Measurements from ENCODE around the gene TSHZ1.

Gene TSHZ1

GRCh38 chr18:75209129-75209950 is 1.3 kb upstream of the TSHZ1 start, which contains the start of gene PTGR3:
Gene PTGR3 (minus strand): TSS chr18:75209139. CDS start chr18:75209058, 81 bp downstream.
- no peak for FAIRE-seq

GRCh38 chr18:75209951-75210258 is 692 bp upstream of the TSHZ1 start:
- no peak for FAIRE-seq

- FAIRE-seq, result no peak
Observed at GRCh38 chr18:75211002-75211621, 515 bp downstream of the TSHZ1 start.

- FAIRE-seq, result no peak
Observed at GRCh38 chr18:75211626-75211952, 992 bp downstream of the TSHZ1 start.

GRCh38 chr18:75211953-75212750 is 1.6 kb downstream of the TSHZ1 start:
- no peak for FAIRE-seq

GRCh38 chr18:75212751-75213090 is 2.1 kb downstream of the TSHZ1 start:
- FAIRE-seq, result no peak

- FAIRE-seq, result no peak
Observed at GRCh38 chr18:75213611-75214331, 3.2 kb downstream of the TSHZ1 start.

GRCh38 chr18:75214332-75214690 is 3.7 kb downstream of the TSHZ1 start:
- no peak for FAIRE-seq

- no peak for FAIRE-seq
Observed at GRCh38 chr18:75214766-75215510, 4.3 kb downstream of the TSHZ1 start.

- FAIRE-seq, result no peak
Observed at GRCh38 chr18:75215663-75216062, 5.1 kb downstream of the TSHZ1 start.

- FAIRE-seq, result no peak
Observed at GRCh38 chr18:75216212-75216910, 5.8 kb downstream of the TSHZ1 start.

- no peak for FAIRE-seq
Observed at GRCh38 chr18:75216911-75217689, 6.5 kb downstream of the TSHZ1 start.

- FAIRE-seq, result no peak
Observed at GRCh38 chr18:75218065-75218923, 7.7 kb downstream of the TSHZ1 start.

- FAIRE-seq, result no peak
Observed at GRCh38 chr18:75219745-75220375, 9.3 kb downstream of the TSHZ1 start.

GRCh38 chr18:75220551-75221355 is 10.2 kb downstream of the TSHZ1 start:
- no peak for FAIRE-seq

GRCh38 chr18:75221397-75221796 is 10.8 kb downstream of the TSHZ1 start:
- no peak for FAIRE-seq

GRCh38 chr18:75221897-75222296 is 11.3 kb downstream of the TSHZ1 start:
- no peak for FAIRE-seq

GRCh38 chr18:75222407-75222806 is 11.8 kb downstream of the TSHZ1 start:
- no peak for FAIRE-seq
